ENCODE results near the gene TMEM109.

Gene TMEM109

GRCh38 chr11:60910711-60911380 lies 3.1 kb upstream of the TMEM109 start:
- DNase-seq = peak; percentile 33 to 67

- DNase-seq = no peak
These were observed 1.6 kb upstream of the TMEM109 start for GRCh38 chr11:60912223-60912850.

- no peak for DNase-seq
These were observed 968 bp upstream of the TMEM109 start for GRCh38 chr11:60912851-60913528.

GRCh38 chr11:60914633-60915247 lies 782 bp downstream of the TMEM109 start:
- DNase-seq = peak; percentile 7 to 18

GRCh38 chr11:60915248-60915914 lies 1.4 kb downstream of the TMEM109 start:
- DNase-seq = peak; percentile 46 to 57

GRCh38 chr11:60916669-60917206 lies 2.8 kb downstream of the TMEM109 start:
- no peak for DNase-seq

- DNase-seq = no peak
These were observed 3.3 kb downstream of the TMEM109 start for GRCh38 chr11:60917267-60917666.

GRCh38 chr11:60918251-60918938 lies 4.4 kb downstream of the TMEM109 start:
- no peak for DNase-seq

- DNase-seq = no peak
These were observed 4.9 kb downstream of the TMEM109 start for GRCh38 chr11:60918939-60919265.

- peak; percentile 53 to 55 for DNase-seq
These were observed 5.4 kb downstream of the TMEM109 start for GRCh38 chr11:60919320-60919719.

- no peak for DNase-seq
These were observed 6.0 kb downstream of the TMEM109 start for GRCh38 chr11:60919956-60920355.

- DNase-seq = no peak
These were observed 7.3 kb downstream of the TMEM109 start for GRCh38 chr11:60921259-60921658.

GRCh38 chr11:60921777-60922335 lies 7.9 kb downstream of the TMEM109 start:
- DNase-seq = no peak

- DNase-seq = no peak
These were observed 8.9 kb downstream of the TMEM109 start for GRCh38 chr11:60922906-60923305.

GRCh38 chr11:60923326-60923725 lies 9.4 kb downstream of the TMEM109 start:
- peak in 1 of 2 experiments; percentile 7 for DNase-seq

GRCh38 chr11:60923800-60924109 lies 9.8 kb downstream of the TMEM109 start:
- DNase-seq = no peak

- DNase-seq = peak in 1 of 2 experiments; percentile 42
These were observed 10.3 kb downstream of the TMEM109 start, which contains the start of gene TMEM132A for GRCh38 chr11:60924110-60924905. Gene TMEM132A, plus strand, starts transcription at chr11:60924460. Its CDS starts 174 bp downstream, at chr11:60924634.

GRCh38 chr11:60924906-60925853 lies 11.2 kb downstream of the TMEM109 start:
- DNase-seq = no peak

GRCh38 chr11:60925868-60926267 lies 11.9 kb downstream of the TMEM109 start:
- DNase-seq = no peak

- DNase-seq = no peak
These were observed 12.5 kb downstream of the TMEM109 start for GRCh38 chr11:60926500-60926899.
